Lung (tissue), 12 donors: ENCODE results near the gene GPR107. TPM values are rescaled to one million over a fixed set of nuclear protein-coding genes. Genes with fewer than 3 reads are reported as not detected.

Experiments used
- ATAC-seq: fragments of 200-7000 bp; cut with Tn5 transposase; one replicate; pipeline ENCODE4 v1.9.1; 2020; ENCODE audit warnings: moderate number of reproducible peaks; ENCODE audit not compliant: insufficient read depth, low FRiP score
- DNase-seq, 3 donors: peaks; one replicate each; pipeline ENCODE4 v3.0.0-alpha.2; 2013 to 2017
- H3K27ac ChIP-seq, 2 donors: one replicate each; pipeline ENCODE4 v1.5.1; 2013; ENCODE audit warnings: mild to moderate bottlenecking in 2 of 2, moderate library complexity in 2 of 2, control low read depth in 1 of 2, inconsistent platforms in 1 of 2, low read depth in 1 of 2, low read length in 1 of 2
- H3K27me3 ChIP-seq, 3 donors: one replicate each; pipeline ENCODE4 v1.5.1; 2013; ENCODE audit warnings: low read length in 2 of 3; ENCODE audit not compliant: control insufficient read depth in 3 of 3, insufficient read depth in 3 of 3
- H3K36me3 ChIP-seq, 4 donors: one replicate each; pipeline ENCODE4 v1.5.1; 2013; ENCODE audit warnings: low read length in 4 of 4, mild to moderate bottlenecking in 1 of 4, moderate library complexity in 1 of 4; ENCODE audit not compliant: control insufficient read depth in 4 of 4, insufficient read depth in 4 of 4
- H3K4me1 ChIP-seq, 5 donors: one replicate each; pipeline ENCODE4 v1.5.1; 2013; ENCODE audit warnings: low read length in 5 of 5, mild to moderate bottlenecking in 2 of 5, moderate library complexity in 1 of 5; ENCODE audit not compliant: control insufficient read depth in 5 of 5, insufficient read depth in 5 of 5
- H3K4me3 ChIP-seq: one replicate; pipeline ENCODE4 v1.5.1; 2013; ENCODE audit warnings: mild to moderate bottlenecking, control low read depth, moderate library complexity
- H3K9ac ChIP-seq, 2 donors: one replicate each; pipeline ENCODE4 v1.5.1; 2013; ENCODE audit warnings: low read length in 2 of 2, control low read depth in 1 of 2; ENCODE audit not compliant: insufficient read depth in 1 of 2
- H3K9me3 ChIP-seq, 4 donors: one replicate each; pipeline ENCODE4 v1.5.1; 2013; ENCODE audit warnings: low read length in 3 of 4, mild to moderate bottlenecking in 1 of 4, moderate library complexity in 1 of 4; ENCODE audit not compliant: control insufficient read depth in 4 of 4, insufficient read depth in 3 of 4
- CTCF ChIP-seq: IDR thresholded peaks from 2 replicates; pipeline ENCODE4 v1.5.1; 2012; ENCODE audit warnings: mild to moderate bottlenecking; ENCODE audit errors: control extremely low read depth, extremely low read depth
- WGBS, 2 donors: extraction: QIAGEN DNeasy Blood & Tissue Kit; methylation state at CpG; one replicate each; pipeline ENCODE4 v1.1.7; 2013; 5-methylcytosine and 5-hydroxymethylcytosine counted together
- polyA plus RNA-seq, 2 donors: library from polyadenylated mRNA; stranded (reverse); fragments of 200-250 nt; gene quantifications; one replicate each; pipeline ENCODE4 v1.2.1, GENCODE V29; 2013
- total RNA-seq, 2 donors: library from RNA; depleted of rRNA in 1 of 2; stranded (reverse); fragments of >200 nt in 1 of 2; gene quantifications; one replicate each; pipeline ENCODE4 v1.2.1, GENCODE V29; 2014 to 2021
- donor health status: control.
- donor health status: control.
- donor health status: Bipolar disorder and iron deficiency.
- donor health status: healthy.
- donor health status: DM: yes; HTN: yes; CAD: no.

GPR107 gene
- total and polyA plus RNA-seq, 4 donors: 11.0 to 180 (median 33.2) TPM

- DNase-seq (no peak), ATAC-seq (no peak)
- no peak overlapping the region for H3K4me3 ChIP-seq
- 86 to 87% methylated on average over 9 of the region's 9 CpGs for WGBS, 2 donors
- peaks cover 0 to 13% (median 0%) of the 10 kb centered on the region in 5 donors for H3K4me1 ChIP-seq
- no peak for TF ChIP-seq CTCF
- no peaks in the 10 kb centered on the region for H3K27me3 ChIP-seq
- H3K27ac ChIP-seq: no peak overlapping the region
- peaks cover 0 to 3% (median 0%) of the 10 kb centered on the region in 4 donors for H3K9me3 ChIP-seq
- no peak overlapping the region for H3K9ac ChIP-seq
- no peaks in the 10 kb centered on the region for H3K36me3 ChIP-seq
These were observed 26.0 kb upstream of the GPR107 start for GRCh38 chr9:130027533-130028365.

GRCh38 chr9:130028493-130029222, 25.0 kb upstream of the GPR107 start:
- Histone ChIP-seq H3K27ac (no peak overlapping the region), H3K9ac (no peak overlapping the region), H3K4me1 (peaks cover 0 to 13% (median 0%) of the 10 kb centered on the region in 5 donors), H3K4me3 (no peak overlapping the region), H3K9me3 (peaks cover 0 to 3% (median 0%) of the 10 kb centered on the region in 4 donors), H3K36me3 (no peaks in the 10 kb centered on the region), H3K27me3 (no peaks in the 10 kb centered on the region)
- WGBS, 2 donors: 63 to 82% methylated on average over 6 of the region's 6 CpGs
- ATAC-seq (no peak), DNase-seq (no peak)
- TF ChIP-seq CTCF: no peak

DNA sequence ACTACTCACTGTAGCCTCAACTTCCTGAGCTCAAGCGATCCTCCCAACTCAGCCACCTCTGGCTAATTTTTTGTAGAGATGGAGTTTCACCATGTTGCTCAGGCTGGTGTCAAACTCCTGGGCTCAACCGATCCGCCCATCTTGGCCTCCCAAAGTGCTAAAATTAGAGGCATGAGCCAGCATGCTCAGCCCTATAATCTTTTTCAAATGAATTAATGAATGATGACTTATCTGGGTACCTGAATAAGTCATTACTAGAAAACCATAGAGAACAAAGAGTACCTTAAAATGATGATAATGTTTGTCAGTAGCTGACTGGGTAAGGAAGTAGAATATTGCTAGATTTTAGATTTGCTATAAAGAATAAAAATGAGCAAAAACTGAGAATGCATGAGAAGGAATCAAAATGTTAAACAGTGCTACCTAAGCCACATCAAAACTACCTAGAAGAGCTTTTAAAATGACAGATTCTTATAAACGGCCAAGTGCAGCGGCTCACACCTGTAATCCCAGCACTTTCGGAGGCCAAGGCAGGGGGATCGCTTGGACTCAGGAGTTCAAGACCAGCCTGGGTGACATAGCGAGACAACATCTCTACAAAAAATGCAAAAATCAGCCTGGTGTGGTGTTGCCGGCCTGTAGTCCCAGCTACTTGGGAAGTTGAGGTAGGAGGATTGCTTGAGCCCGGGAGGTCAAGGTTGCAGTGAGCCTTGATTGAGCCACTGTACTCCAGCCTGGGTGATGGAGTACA, 24.3 kb upstream of the GPR107 start:
- H3K4me3 ChIP-seq: no peak overlapping the region
- WGBS, 2 donors: 82 to 85% methylated on average over 10 of the region's 10 CpGs
- no peak for ATAC-seq
- no peak for TF ChIP-seq CTCF
- H3K4me1 ChIP-seq: peaks cover 0 to 10% (median 0%) of the 10 kb centered on the region in 5 donors
- peaks cover 0 to 3% (median 0%) of the 10 kb centered on the region in 4 donors for H3K9me3 ChIP-seq
- H3K27me3 ChIP-seq: no peaks in the 10 kb centered on the region
- no peak for DNase-seq
- no peaks in the 10 kb centered on the region for H3K36me3 ChIP-seq
- H3K27ac ChIP-seq: no peak overlapping the region
- no peak overlapping the region for H3K9ac ChIP-seq
